IPS DF 6.9 (cell line): Measurements from ENCODE around the gene TMEM201.

Experiments
- DNase-seq: peaks from one replicate; pipeline ENCODE4 v3.0.0-alpha.2; 2013; ENCODE audit warnings: low read depth, low spot score
- H3K27ac ChIP-seq: one replicate; pipeline ENCODE4 v1.5.1; 2013; ENCODE audit warnings: low read length, control low read depth
- H3K27me3 ChIP-seq: 2 replicates; pipeline ENCODE4 v1.6.1; 2013; ENCODE audit warnings: mild to moderate bottlenecking, low read length; ENCODE audit not compliant: control insufficient read depth, insufficient read depth
- H3K36me3 ChIP-seq: 2 replicates; pipeline ENCODE4 v1.6.1; 2013; ENCODE audit warnings: low read length; ENCODE audit not compliant: control insufficient read depth, insufficient read depth
- H3K4me1 ChIP-seq: 2 replicates; pipeline ENCODE4 v1.6.1; 2013; ENCODE audit warnings: low read length; ENCODE audit not compliant: control insufficient read depth, insufficient read depth
- H3K4me3 ChIP-seq: 2 replicates; pipeline ENCODE4 v1.5.1; 2013; ENCODE audit warnings: mild to moderate bottlenecking, low read length
- H3K9me3 ChIP-seq: 2 replicates; pipeline ENCODE4 v1.6.1; 2013; ENCODE audit warnings: low read length, inconsistent platforms; ENCODE audit not compliant: control insufficient read depth, insufficient read depth
- WGBS: extraction: QIAGEN DNeasy Blood & Tissue Kit; methylation state at CpG from one replicate; pipeline ENCODE4 v1.1.7; 2013; ENCODE audit warnings: mixed read lengths, missing lambda C conversion rate; ENCODE audit not compliant: insufficient read length, insufficient coverage; 5-methylcytosine and 5-hydroxymethylcytosine counted together

Gene TMEM201

GRCh38 chr1:9607352-9607751 lies 18.6 kb downstream of the TMEM201 start:
- Histone ChIP-seq H3K4me1 (no peaks in the 10 kb centered on the region), H3K36me3 (peaks cover 31% of the 10 kb centered on the region), H3K4me3 (no peak overlapping the region), H3K27me3 (no peaks in the 10 kb centered on the region), H3K9me3 (no peaks in the 10 kb centered on the region), H3K27ac (no peak overlapping the region)
- no CpG with 5 or more reads among the region's 19 CpGs for WGBS
- DNase-seq, result no peak

- H3K27ac ChIP-seq, result no peak overlapping the region
- no CpG with 5 or more reads among the region's 5 CpGs for WGBS
- no peaks in the 10 kb centered on the region for H3K9me3 ChIP-seq
- H3K36me3 ChIP-seq, result peaks cover 22% of the 10 kb centered on the region
- H3K27me3 ChIP-seq, result no peaks in the 10 kb centered on the region
- no peak for DNase-seq
- H3K4me3 ChIP-seq, result no peak overlapping the region
- no peaks in the 10 kb centered on the region for H3K4me1 ChIP-seq
These were observed 21.3 kb downstream of the TMEM201 start for GRCh38 chr1:9609998-9610397.

GRCh38 chr1:9610548-9610947 lies 21.8 kb downstream of the TMEM201 start:
- no CpG with 5 or more reads among the region's 25 CpGs for whole genome bisulfite sequencing
- H3K36me3 ChIP-seq, result peaks cover 22% of the 10 kb centered on the region

GRCh38 chr1:9611716-9612115 lies 23.0 kb downstream of the TMEM201 start:
- no peak overlapping the region for H3K4me3 ChIP-seq
- no peak for DNase-seq
- no peaks in the 10 kb centered on the region for H3K27me3 ChIP-seq
- no CpG with 5 or more reads among the region's 13 CpGs for WGBS
- peaks cover 22% of the 10 kb centered on the region for H3K36me3 ChIP-seq
- no peaks in the 10 kb centered on the region for H3K4me1 ChIP-seq
- H3K9me3 ChIP-seq, result no peaks in the 10 kb centered on the region
- H3K27ac ChIP-seq, result no peak overlapping the region

More at GRCh38 chr1:9610548-9610947, 21.8 kb downstream of the TMEM201 start:
- H3K27me3 ChIP-seq, result no peaks in the 10 kb centered on the region
- no peak overlapping the region for H3K4me3 ChIP-seq
- H3K4me1 ChIP-seq, result no peaks in the 10 kb centered on the region
- H3K27ac ChIP-seq, result no peak overlapping the region
- H3K9me3 ChIP-seq, result no peaks in the 10 kb centered on the region
- no peak for DNase-seq

- WGBS, result no CpG with 5 or more reads among the region's 11 CpGs
- Histone ChIP-seq H3K36me3 (peaks cover 22% of the 10 kb centered on the region), H3K27ac (no peak overlapping the region)
These were observed 23.6 kb downstream of the TMEM201 start for GRCh38 chr1:9612162-9612845.

GRCh38 chr1:9612871-9613624 lies 24.3 kb downstream of the TMEM201 start:
- no peaks in the 10 kb centered on the region for H3K4me1 ChIP-seq
- no peaks in the 10 kb centered on the region for H3K9me3 ChIP-seq
- H3K27me3 ChIP-seq, result no peaks in the 10 kb centered on the region
- H3K27ac ChIP-seq, result no peak overlapping the region
- no CpG with 5 or more reads among the region's 20 CpGs for WGBS
- no peak for DNase-seq
- peaks cover 22% of the 10 kb centered on the region for H3K36me3 ChIP-seq
- no peak overlapping the region for H3K4me3 ChIP-seq

More at GRCh38 chr1:9612162-9612845, 23.6 kb downstream of the TMEM201 start:
- no peak for DNase-seq
- no peak overlapping the region for H3K4me3 ChIP-seq
- no peaks in the 10 kb centered on the region for H3K27me3 ChIP-seq
- H3K9me3 ChIP-seq, result no peaks in the 10 kb centered on the region
- no peaks in the 10 kb centered on the region for H3K4me1 ChIP-seq

- Histone ChIP-seq H3K9me3 (no peaks in the 10 kb centered on the region), H3K36me3 (peaks cover 22% of the 10 kb centered on the region), H3K27ac (no peak overlapping the region), H3K4me3 (no peak overlapping the region), H3K4me1 (no peaks in the 10 kb centered on the region), H3K27me3 (no peaks in the 10 kb centered on the region)
- WGBS, result no CpG with 5 or more reads among the region's 17 CpGs
- DNase-seq, result no peak
These were observed 25.1 kb downstream of the TMEM201 start for GRCh38 chr1:9613625-9614299.

GRCh38 chr1:9615316-9616063 lies 26.8 kb downstream of the TMEM201 start:
- Histone ChIP-seq H3K27me3 (no peaks in the 10 kb centered on the region), H3K4me1 (no peaks in the 10 kb centered on the region), H3K4me3 (no peak overlapping the region), H3K27ac (no peak overlapping the region), H3K9me3 (no peaks in the 10 kb centered on the region), H3K36me3 (peaks cover 12% of the 10 kb centered on the region)
- WGBS, result no CpG with 5 or more reads among the region's 16 CpGs
- no peak for DNase-seq

- H3K9me3 ChIP-seq, result no peaks in the 10 kb centered on the region
- H3K27me3 ChIP-seq, result no peaks in the 10 kb centered on the region; the same call in 1 of the 2 replicates
- no CpG with 5 or more reads among the region's 18 CpGs for WGBS
- H3K4me1 ChIP-seq, result no peaks in the 10 kb centered on the region
- no peaks in the 10 kb centered on the region for H3K36me3 ChIP-seq
- no peak overlapping the region for H3K27ac ChIP-seq
- no peak for DNase-seq
- no peak overlapping the region for H3K4me3 ChIP-seq
These were observed 30.4 kb downstream of the TMEM201 start for GRCh38 chr1:9618909-9619679.
